Measurements from ENCODE around the gene FBXW11.

Gene FBXW11

DNA sequence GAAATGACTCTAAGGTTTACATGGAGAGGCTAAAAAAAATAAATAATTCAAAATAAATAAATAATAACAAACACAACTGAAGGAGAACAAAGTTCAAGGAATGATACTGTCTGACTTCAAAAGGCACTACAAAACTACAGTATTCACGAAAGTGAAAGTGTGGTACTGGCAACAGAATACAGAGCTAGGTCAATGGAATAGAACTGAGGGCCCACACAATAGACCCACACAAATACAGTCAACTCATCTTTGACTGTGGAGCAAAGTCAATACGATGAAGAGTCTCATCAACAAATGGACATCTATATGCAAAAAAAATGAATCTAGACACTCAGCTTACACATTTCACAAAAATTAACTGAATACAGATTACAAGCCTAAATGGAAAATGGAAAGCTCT is 75.3 kb downstream of the FBXW11 start:
- Histone ChIP-seq H3K4me3 (replicated peaks; ENCODE audit: insufficient read depth, low read length) (no peak overlapping the region), H3K27me3 (ENCODE audit: insufficient read depth, poor library complexity, severe bottlenecking) (no peaks in the 10 kb centered on the region), H3K27ac (replicated peaks) (no peak overlapping the region)
- no peak for DNase-seq (ENCODE audit: low read depth in 1 of 2, low spot score in 1 of 2)
- TF ChIP-seq GABPA (IDR thresholded peaks at IDR 0.05; ENCODE audit: low read depth) (no peak), SPI1 (IDR thresholded peaks at IDR 0.05; ENCODE audit: borderline replicate concordance, low read depth) (no peak), POLR2AphosphoS5 (IDR thresholded peaks at IDR 0.05; ENCODE audit: low read depth) (no peak)
- TF ChIP-seq, protein P1, sequence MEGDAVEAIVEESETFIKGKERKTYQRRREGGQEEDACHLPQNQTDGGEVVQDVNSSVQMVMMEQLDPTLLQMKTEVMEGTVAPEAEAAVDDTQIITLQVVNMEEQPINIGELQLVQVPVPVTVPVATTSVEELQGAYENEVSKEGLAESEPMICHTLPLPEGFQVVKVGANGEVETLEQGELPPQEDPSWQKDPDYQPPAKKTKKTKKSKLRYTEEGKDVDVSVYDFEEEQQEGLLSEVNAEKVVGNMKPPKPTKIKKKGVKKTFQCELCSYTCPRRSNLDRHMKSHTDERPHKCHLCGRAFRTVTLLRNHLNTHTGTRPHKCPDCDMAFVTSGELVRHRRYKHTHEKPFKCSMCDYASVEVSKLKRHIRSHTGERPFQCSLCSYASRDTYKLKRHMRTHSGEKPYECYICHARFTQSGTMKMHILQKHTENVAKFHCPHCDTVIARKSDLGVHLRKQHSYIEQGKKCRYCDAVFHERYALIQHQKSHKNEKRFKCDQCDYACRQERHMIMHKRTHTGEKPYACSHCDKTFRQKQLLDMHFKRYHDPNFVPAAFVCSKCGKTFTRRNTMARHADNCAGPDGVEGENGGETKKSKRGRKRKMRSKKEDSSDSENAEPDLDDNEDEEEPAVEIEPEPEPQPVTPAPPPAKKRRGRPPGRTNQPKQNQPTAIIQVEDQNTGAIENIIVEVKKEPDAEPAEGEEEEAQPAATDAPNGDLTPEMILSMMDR (IDR thresholded peaks at IDR 0.05; ENCODE audit: insufficient read depth, low read length), result no peak
- TF ChIP-seq, protein P2, sequence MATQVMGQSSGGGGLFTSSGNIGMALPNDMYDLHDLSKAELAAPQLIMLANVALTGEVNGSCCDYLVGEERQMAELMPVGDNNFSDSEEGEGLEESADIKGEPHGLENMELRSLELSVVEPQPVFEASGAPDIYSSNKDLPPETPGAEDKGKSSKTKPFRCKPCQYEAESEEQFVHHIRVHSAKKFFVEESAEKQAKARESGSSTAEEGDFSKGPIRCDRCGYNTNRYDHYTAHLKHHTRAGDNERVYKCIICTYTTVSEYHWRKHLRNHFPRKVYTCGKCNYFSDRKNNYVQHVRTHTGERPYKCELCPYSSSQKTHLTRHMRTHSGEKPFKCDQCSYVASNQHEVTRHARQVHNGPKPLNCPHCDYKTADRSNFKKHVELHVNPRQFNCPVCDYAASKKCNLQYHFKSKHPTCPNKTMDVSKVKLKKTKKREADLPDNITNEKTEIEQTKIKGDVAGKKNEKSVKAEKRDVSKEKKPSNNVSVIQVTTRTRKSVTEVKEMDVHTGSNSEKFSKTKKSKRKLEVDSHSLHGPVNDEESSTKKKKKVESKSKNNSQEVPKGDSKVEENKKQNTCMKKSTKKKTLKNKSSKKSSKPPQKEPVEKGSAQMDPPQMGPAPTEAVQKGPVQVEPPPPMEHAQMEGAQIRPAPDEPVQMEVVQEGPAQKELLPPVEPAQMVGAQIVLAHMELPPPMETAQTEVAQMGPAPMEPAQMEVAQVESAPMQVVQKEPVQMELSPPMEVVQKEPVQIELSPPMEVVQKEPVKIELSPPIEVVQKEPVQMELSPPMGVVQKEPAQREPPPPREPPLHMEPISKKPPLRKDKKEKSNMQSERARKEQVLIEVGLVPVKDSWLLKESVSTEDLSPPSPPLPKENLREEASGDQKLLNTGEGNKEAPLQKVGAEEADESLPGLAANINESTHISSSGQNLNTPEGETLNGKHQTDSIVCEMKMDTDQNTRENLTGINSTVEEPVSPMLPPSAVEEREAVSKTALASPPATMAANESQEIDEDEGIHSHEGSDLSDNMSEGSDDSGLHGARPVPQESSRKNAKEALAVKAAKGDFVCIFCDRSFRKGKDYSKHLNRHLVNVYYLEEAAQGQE (IDR thresholded peaks at IDR 0.05; ENCODE audit: insufficient replicate concordance, low read depth), result no peak

DNA sequence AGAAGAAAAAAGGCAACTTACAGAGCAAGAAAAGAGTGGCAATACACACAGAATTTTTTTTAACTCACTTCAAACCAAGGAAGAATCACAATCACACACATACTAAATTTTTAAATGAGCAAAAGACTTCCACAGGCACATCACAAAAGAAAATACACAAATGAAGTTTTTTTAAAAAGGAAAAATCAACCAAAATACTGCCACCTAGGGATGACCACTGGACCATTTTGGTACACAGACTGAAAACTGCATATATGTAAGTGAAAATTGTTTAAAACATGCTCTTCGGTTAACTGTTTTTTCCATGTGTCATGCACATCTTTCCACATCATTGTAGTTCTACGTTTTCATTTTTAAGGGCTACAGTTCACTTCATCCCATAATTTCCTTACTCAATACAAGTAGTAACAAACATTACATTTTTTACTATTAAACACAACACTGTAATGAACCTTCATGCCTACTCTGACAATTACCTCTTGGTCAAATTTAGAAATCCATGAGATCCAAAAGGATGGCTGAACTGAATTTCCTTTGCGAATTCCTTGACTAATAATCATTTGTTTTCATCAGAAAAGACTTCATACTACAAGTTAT is 79.0 kb downstream of the FBXW11 start:
- Histone ChIP-seq H3K27me3 (ENCODE audit: insufficient read depth, poor library complexity, severe bottlenecking) (no peaks in the 10 kb centered on the region), H3K27ac (replicated peaks) (no peak overlapping the region), H3K4me3 (replicated peaks; ENCODE audit: insufficient read depth, low read length) (no peak overlapping the region)
- TF ChIP-seq POLR2AphosphoS5 (IDR thresholded peaks at IDR 0.05; ENCODE audit: low read depth) (no peak), GABPA (IDR thresholded peaks at IDR 0.05; ENCODE audit: low read depth) (no peak), SPI1 (IDR thresholded peaks at IDR 0.05; ENCODE audit: borderline replicate concordance, low read depth) (no peak)
- TF ChIP-seq, protein P2 (IDR thresholded peaks at IDR 0.05; ENCODE audit: insufficient replicate concordance, low read depth), result no peak
- TF ChIP-seq, protein P1 (IDR thresholded peaks at IDR 0.05; ENCODE audit: insufficient read depth, low read length), result no peak
- DNase-seq (ENCODE audit: low read depth in 1 of 2, low spot score in 1 of 2), result no peak

DNA sequence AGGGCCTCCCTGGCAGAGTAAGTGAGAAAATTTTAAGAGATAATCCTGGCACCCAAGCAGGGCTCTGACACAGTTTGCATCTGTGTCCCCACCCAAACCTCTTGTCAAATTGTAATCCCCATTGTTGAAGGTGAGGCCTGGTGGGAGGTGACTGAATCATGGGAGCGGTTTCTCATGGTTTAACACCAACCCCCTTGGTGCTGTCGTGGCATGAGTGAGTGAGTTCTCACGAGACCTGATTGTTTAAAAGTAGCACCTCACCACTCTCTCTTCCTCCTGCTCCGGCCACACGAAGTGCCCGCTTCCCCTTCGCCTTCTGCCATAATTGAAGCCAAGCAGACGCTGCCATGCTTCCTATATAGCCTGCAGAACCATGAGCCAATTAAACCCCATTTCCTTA is 80.1 kb downstream of the FBXW11 start:
- TF ChIP-seq, protein P1 (IDR thresholded peaks at IDR 0.05; ENCODE audit: insufficient read depth, low read length), result no peak
- TF ChIP-seq, protein P2 (IDR thresholded peaks at IDR 0.05; ENCODE audit: insufficient replicate concordance, low read depth), result no peak
- no peak for TF ChIP-seq POLR2AphosphoS5 (IDR thresholded peaks at IDR 0.05; ENCODE audit: low read depth)
- TF ChIP-seq SPI1 (IDR thresholded peaks at IDR 0.05; ENCODE audit: borderline replicate concordance, low read depth), result no peak
- TF ChIP-seq GABPA (IDR thresholded peaks at IDR 0.05; ENCODE audit: low read depth), result no peak
- no peaks in the 10 kb centered on the region for H3K27me3 ChIP-seq (ENCODE audit: insufficient read depth, poor library complexity, severe bottlenecking)
- peak in 1 of 2 experiments; percentile 17 for DNase-seq (ENCODE audit: low read depth in 1 of 2, low spot score in 1 of 2)
- no peak overlapping the region for H3K27ac ChIP-seq (replicated peaks)
- no peak overlapping the region for H3K4me3 ChIP-seq (replicated peaks; ENCODE audit: insufficient read depth, low read length)
